H9 (cell line): ENCODE results near the gene SNW1. TPM values are rescaled to one million over a fixed set of nuclear protein-coding genes. Genes with fewer than 3 reads are reported as not detected.

Experiments
- DNase-seq: peaks from one replicate; pipeline ENCODE4 v3.0.0-alpha.2; 2017
- H2AFZ ChIP-seq: one replicate; pipeline ENCODE4 v1.6.1; 2013; ENCODE audit warnings: mild to moderate bottlenecking, low read length, control low read depth, moderate library complexity
- H2AK5ac ChIP-seq: 2 replicates; pipeline ENCODE4 v1.6.1; 2013; ENCODE audit warnings: low read length, control low read depth, mixed read lengths; ENCODE audit not compliant: insufficient read length
- H2BK120ac ChIP-seq: one replicate; pipeline ENCODE4 v1.6.1; 2013; ENCODE audit warnings: low read depth, mild to moderate bottlenecking, low read length, control low read depth, inconsistent platforms; ENCODE audit not compliant: poor library complexity, severe bottlenecking
- H2BK12ac ChIP-seq: 2 replicates; pipeline ENCODE4 v1.6.1; 2013; ENCODE audit warnings: low read length, control low read depth, mixed read lengths, low read depth; ENCODE audit not compliant: insufficient read length
- H2BK15ac ChIP-seq: 2 replicates; pipeline ENCODE4 v1.6.1; 2013; ENCODE audit warnings: low read depth, low read length, control low read depth
- H2BK20ac ChIP-seq: one replicate; pipeline ENCODE4 v1.6.1; 2013; ENCODE audit warnings: low read depth, mild to moderate bottlenecking, low read length, control low read depth, inconsistent platforms; ENCODE audit not compliant: poor library complexity, severe bottlenecking
- H2BK5ac ChIP-seq: 2 replicates; pipeline ENCODE4 v1.6.1; 2013; ENCODE audit warnings: low read length, control low read depth, mixed read lengths; ENCODE audit not compliant: insufficient read length
- H3K14ac ChIP-seq: 2 replicates; pipeline ENCODE4 v1.6.1; 2013; ENCODE audit warnings: low read length, control low read depth; ENCODE audit not compliant: insufficient read depth
- H3K18ac ChIP-seq: 2 replicates; pipeline ENCODE4 v1.6.1; 2013; ENCODE audit warnings: low read depth, mild to moderate bottlenecking, mixed read lengths, low read length, control low read depth; ENCODE audit not compliant: insufficient read length
- H3K23ac ChIP-seq: 2 replicates; pipeline ENCODE4 v1.6.1; 2013; ENCODE audit warnings: low read length, control low read depth, mixed read lengths, low read depth; ENCODE audit not compliant: insufficient read length
- H3K23me2 ChIP-seq: 2 replicates; pipeline ENCODE4 v1.6.1; 2013; ENCODE audit warnings: low read depth, mild to moderate bottlenecking, mixed read lengths, low read length, control low read depth; ENCODE audit not compliant: insufficient read length, poor library complexity, severe bottlenecking
- H3K27ac ChIP-seq: 2 replicates; pipeline ENCODE4 v1.5.1; 2013; ENCODE audit warnings: low read length, control low read depth, mixed read lengths, low read depth; ENCODE audit not compliant: insufficient read length
- H3K27me3 ChIP-seq: 2 replicates; pipeline ENCODE4 v1.6.1; 2013; ENCODE audit warnings: low read length, control low read depth, inconsistent platforms; ENCODE audit not compliant: insufficient read depth
- H3K4ac ChIP-seq: 2 replicates; pipeline ENCODE4 v1.6.1; 2013; ENCODE audit warnings: low read depth, mild to moderate bottlenecking, control low read depth, inconsistent platforms, low read length, moderate library complexity
- H3K4me1 ChIP-seq: 2 replicates; pipeline ENCODE4 v1.6.1; 2013; ENCODE audit warnings: low read length, control low read depth, inconsistent platforms; ENCODE audit not compliant: insufficient read depth
- H3K4me2 ChIP-seq: 2 replicates; pipeline ENCODE4 v1.6.1; 2013; ENCODE audit warnings: low read length, control low read depth, mixed read lengths; ENCODE audit not compliant: insufficient read length, insufficient read depth
- H3K56ac ChIP-seq: 2 replicates; pipeline ENCODE4 v1.6.1; 2013; ENCODE audit warnings: low read depth, mild to moderate bottlenecking, mixed read lengths, low read length, control low read depth; ENCODE audit not compliant: insufficient read length
- H3K79me1 ChIP-seq: 2 replicates; pipeline ENCODE4 v1.6.1; 2013; ENCODE audit warnings: low read depth, mild to moderate bottlenecking, moderate library complexity, low read length, control low read depth, inconsistent platforms; ENCODE audit not compliant: insufficient read depth, poor library complexity, severe bottlenecking
- H3K79me2 ChIP-seq: 2 replicates; pipeline ENCODE4 v1.6.1; 2013; ENCODE audit warnings: low read length, control low read depth, inconsistent platforms; ENCODE audit not compliant: insufficient read depth
- H3K9ac ChIP-seq: 2 replicates; pipeline ENCODE4 v1.6.1; 2013; ENCODE audit warnings: low read length, control low read depth, mixed read lengths; ENCODE audit not compliant: insufficient read length; ENCODE audit errors: extremely low read depth
- H3K9me3 ChIP-seq: one replicate; pipeline ENCODE4 v1.6.1; 2013; ENCODE audit warnings: low read depth, low read length, inconsistent platforms; ENCODE audit not compliant: control insufficient read depth
- H3T11ph ChIP-seq: one replicate; pipeline ENCODE4 v1.6.1; 2013; ENCODE audit warnings: mild to moderate bottlenecking, low read length, control low read depth, inconsistent platforms
- H4K20me1 ChIP-seq: one replicate; pipeline ENCODE4 v1.6.1; 2013; ENCODE audit not compliant: control insufficient read depth, insufficient read length, insufficient read depth
- H4K5ac ChIP-seq: 2 replicates; pipeline ENCODE4 v1.6.1; 2013; ENCODE audit warnings: low read depth, mild to moderate bottlenecking, mixed read lengths, low read length, control low read depth; ENCODE audit not compliant: insufficient read length
- H4K8ac ChIP-seq: replicated peaks from 2 replicates; pipeline ENCODE4 v1.6.1; 2013; ENCODE audit warnings: low read length, control low read depth, mixed read lengths, low read depth; ENCODE audit not compliant: insufficient read length
- H4K91ac ChIP-seq: 2 replicates; pipeline ENCODE4 v1.6.1; 2013; ENCODE audit warnings: low read depth, mild to moderate bottlenecking, moderate library complexity, mixed read lengths, low read length, control low read depth; ENCODE audit not compliant: insufficient read length
- H3K27ac Mint-ChIP-seq, 3 experiments: 2 replicates in 2 of 3; 3 replicates in 1 of 3; pipeline ENCODE4 v1.8.0; 2020 to 2021; ENCODE audit warnings: mixed read lengths in 3 of 3, mild to moderate bottlenecking in 1 of 3, moderate library complexity in 1 of 3
- H3K27me3 Mint-ChIP-seq: 2 replicates; pipeline ENCODE4 v1.8.0; 2021; ENCODE audit warnings: low read depth, mild to moderate bottlenecking, moderate library complexity, mixed read lengths
- H3K36me3 Mint-ChIP-seq, 3 experiments: 2 replicates in 2 of 3; 3 replicates in 1 of 3; pipeline ENCODE4 v1.8.0; 2020 to 2021; ENCODE audit warnings: low read depth in 3 of 3, mixed read lengths in 3 of 3; ENCODE audit not compliant: insufficient read depth in 1 of 3
- H3K4me1 Mint-ChIP-seq, 2 experiments: 2 replicates each; pipeline ENCODE4 v1.8.0; 2020; ENCODE audit warnings: mixed read lengths in 2 of 2
- H3K4me3 Mint-ChIP-seq, 2 experiments: 2 replicates in 1 of 2; 3 replicates in 1 of 2; pipeline ENCODE4 v1.8.0; 2020 to 2021; ENCODE audit warnings: mild to moderate bottlenecking in 2 of 2, mixed read lengths in 2 of 2, moderate library complexity in 1 of 2
- H3K9me3 Mint-ChIP-seq, 2 experiments: 2 replicates in 1 of 2; 3 replicates in 1 of 2; pipeline ENCODE4 v1.8.0; 2020; ENCODE audit warnings: mild to moderate bottlenecking in 2 of 2, mixed read lengths in 2 of 2, moderate library complexity in 1 of 2
- WGBS: extraction: QIAGEN DNeasy Blood & Tissue Kit; methylation state at CpG from one replicate; pipeline ENCODE4 v1.1.7; 2013; ENCODE audit warnings: missing lambda C conversion rate, low lambda C conversion rate, mixed read lengths; ENCODE audit not compliant: insufficient read length; ENCODE audit errors: extremely low coverage; 5-methylcytosine and 5-hydroxymethylcytosine counted together
- total RNA-seq: library from RNA; stranded (reverse); gene quantifications from 2 replicates; pipeline ENCODE4 v1.2.1, GENCODE V29; 2021
- TF ChIP-seq, protein P1 (sequence below): fragments of 200-600 bp; sonication (generic); conservative IDR thresholded peaks from 3 replicates; pipeline ENCODE4 v1.8.0; 2021; ENCODE audit warnings: antibody characterized with exemption, mild to moderate bottlenecking

SNW1 gene
- total RNA-seq, 1 experiment from 2014 or later: 103 TPM

DNA sequence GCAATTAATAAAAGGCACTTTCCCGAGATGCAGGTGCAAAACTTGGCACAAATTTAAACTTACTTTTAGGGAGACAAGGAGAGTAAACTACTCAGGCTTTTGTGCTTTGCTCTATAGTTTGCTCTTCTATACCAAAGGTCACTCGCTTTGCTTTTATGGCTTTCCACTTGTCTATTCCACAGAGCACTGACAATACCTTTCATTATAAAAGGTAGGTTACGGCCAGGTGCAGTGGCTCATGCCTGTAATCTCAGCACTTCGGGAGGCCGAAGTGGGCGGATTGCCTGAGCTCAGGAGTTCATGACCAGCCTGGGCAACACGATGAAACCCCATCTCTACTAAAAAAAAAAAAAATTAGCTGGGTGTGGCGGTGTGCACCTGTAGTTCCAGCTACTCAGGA lies 86.0 kb downstream of the SNW1 start:
- Histone ChIP-seq H3K4me2 (no peak overlapping the region), H2BK20ac (no peak overlapping the region), H3K4me1 (no peaks in the 10 kb centered on the region), H3T11ph (no peak overlapping the region), H2BK5ac (no peak overlapping the region), H2BK15ac (no peak overlapping the region), H3K79me2 (no peaks in the 10 kb centered on the region), H3K9me3 (no peaks in the 10 kb centered on the region), H2BK120ac (no peak overlapping the region), H2BK12ac (no peak overlapping the region), H2AK5ac (no peak overlapping the region), H3K23ac (no peak overlapping the region), H2AFZ (no peak overlapping the region), H3K18ac (no peak overlapping the region), H3K23me2 (no peaks in the 10 kb centered on the region), H3K9ac (no peak overlapping the region), H3K56ac (no peak overlapping the region), H4K8ac (no peak overlapping the region), H4K5ac (no peak overlapping the region), H4K20me1 (no peaks in the 10 kb centered on the region), H3K4ac (no peak overlapping the region), H3K79me1 (no peaks in the 10 kb centered on the region), H3K14ac (no peak overlapping the region), H3K27ac (no peak overlapping the region), H3K27me3 (no peaks in the 10 kb centered on the region), H4K91ac (no peak overlapping the region)
- TF ChIP-seq, protein P1, sequence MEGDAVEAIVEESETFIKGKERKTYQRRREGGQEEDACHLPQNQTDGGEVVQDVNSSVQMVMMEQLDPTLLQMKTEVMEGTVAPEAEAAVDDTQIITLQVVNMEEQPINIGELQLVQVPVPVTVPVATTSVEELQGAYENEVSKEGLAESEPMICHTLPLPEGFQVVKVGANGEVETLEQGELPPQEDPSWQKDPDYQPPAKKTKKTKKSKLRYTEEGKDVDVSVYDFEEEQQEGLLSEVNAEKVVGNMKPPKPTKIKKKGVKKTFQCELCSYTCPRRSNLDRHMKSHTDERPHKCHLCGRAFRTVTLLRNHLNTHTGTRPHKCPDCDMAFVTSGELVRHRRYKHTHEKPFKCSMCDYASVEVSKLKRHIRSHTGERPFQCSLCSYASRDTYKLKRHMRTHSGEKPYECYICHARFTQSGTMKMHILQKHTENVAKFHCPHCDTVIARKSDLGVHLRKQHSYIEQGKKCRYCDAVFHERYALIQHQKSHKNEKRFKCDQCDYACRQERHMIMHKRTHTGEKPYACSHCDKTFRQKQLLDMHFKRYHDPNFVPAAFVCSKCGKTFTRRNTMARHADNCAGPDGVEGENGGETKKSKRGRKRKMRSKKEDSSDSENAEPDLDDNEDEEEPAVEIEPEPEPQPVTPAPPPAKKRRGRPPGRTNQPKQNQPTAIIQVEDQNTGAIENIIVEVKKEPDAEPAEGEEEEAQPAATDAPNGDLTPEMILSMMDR: no peak
- no peak for DNase-seq
- Mint-ChIP-seq H3K27ac (no peak overlapping the region), H3K27me3 (no peaks in the 10 kb centered on the region), H3K4me1 (no peaks in the 10 kb centered on the region), H3K9me3 (no peaks in the 10 kb centered on the region), H3K4me3 (no peak overlapping the region), H3K36me3 (peaks cover 17 to 53% (median 38%) of the 10 kb centered on the region in 3 experiments; a peak in 6 of 7 replicates)
- no CpG with 5 or more reads among the region's 8 CpGs for WGBS
